HG03097 (cell line): Measurements from ENCODE around the gene TMPRSS11D.

ENCODE experiments used
- ATAC-seq: cut with Tn5 transposase; IDR thresholded peaks from one replicate; pipeline ENCODE4 v1.9.1; 2021; ENCODE audit not compliant: unreplicated experiment, low FRiP score

The TMPRSS11D gene

GRCh38 chr4:67776746-67777145 is 107.1 kb downstream of the TMPRSS11D start:
- ATAC-seq, result no peak
